ENCODE data around the gene RELN. TPM values are rescaled to one million over a fixed set of nuclear protein-coding genes. Genes with fewer than 3 reads are reported as not detected.
A peak's percentile ranks its signal among the peaks of the same experiment; 100 is the strongest.

Gene RELN
- total and polyA plus RNA-seq, 2 of the 13 experiments (the other 11 are each of a cell fraction or from before 2014, with no cell fraction given) = 315 to 332 TPM

DNA sequence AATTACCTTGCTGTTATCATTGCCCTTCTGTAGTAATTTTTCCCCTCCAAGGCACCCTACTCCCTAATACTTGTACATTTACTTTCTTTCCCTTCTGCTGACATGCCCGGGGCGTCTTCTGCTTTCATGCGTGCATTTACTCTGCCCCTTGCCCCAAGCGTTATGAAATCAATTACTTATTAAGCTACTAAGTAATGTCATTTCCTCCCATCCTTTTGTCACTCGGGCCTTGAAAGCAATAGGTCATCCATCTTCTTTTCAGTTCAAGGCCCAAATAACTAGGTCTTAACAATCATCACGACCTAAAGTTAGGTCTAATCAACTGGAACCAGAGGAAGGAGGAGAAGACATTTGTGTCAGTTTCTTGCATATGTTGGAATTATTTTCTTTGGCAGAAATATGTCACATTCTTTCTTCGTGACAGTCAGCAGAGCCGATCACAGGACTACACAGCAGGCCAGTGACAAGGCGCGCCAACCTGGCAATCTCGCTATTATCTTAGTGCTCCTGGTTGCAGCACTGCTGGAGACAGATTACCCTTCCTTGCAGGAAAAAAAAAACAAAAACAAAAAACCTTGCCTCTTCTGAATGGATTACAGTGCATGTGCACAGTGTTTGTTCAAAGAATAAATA is 179.2 kb downstream of the RELN start (continued):
- TF ChIP-seq GMEB2 (CRISPR knock-in tag; IDR thresholded peaks at IDR 0.05; ENCODE audit: low read depth) (no peak), EP300 (IDR thresholded peaks at IDR 0.05; ENCODE audit: low read depth in 2 of 2, low read length in 2 of 2) (peak in 1 of 2 experiments; percentile 73; a peak in 2 of 4 replicates), EP300 (CRISPR knock-in tag; IDR thresholded peaks at IDR 0.05; ENCODE audit: borderline replicate concordance) (no peak; the same call in 1 of the 2 replicates), ZNF329 (CRISPR knock-in tag; IDR thresholded peaks at IDR 0.05; ENCODE audit: low read depth) (no peak), GABPB1 (CRISPR knock-in tag; IDR thresholded peaks at IDR 0.05) (peak; percentile 25; the same call in 1 of the 2 replicates), POGZ (CRISPR knock-in tag; IDR thresholded peaks at IDR 0.05) (peak; percentile 66), TBX2 (CRISPR knock-in tag; IDR thresholded peaks at IDR 0.05; ENCODE audit: borderline replicate concordance) (peak; percentile 54; the same call in 1 of the 2 replicates), ZNF710 (CRISPR knock-in tag; IDR thresholded peaks at IDR 0.05; ENCODE audit: borderline replicate concordance) (peak; percentile 46; the same call in 1 of the 2 replicates), HMGXB3 (CRISPR knock-in tag; IDR thresholded peaks at IDR 0.05; ENCODE audit: borderline replicate concordance) (peak; percentile 25; the same call in 1 of the 2 replicates), ISL2 (CRISPR knock-in tag; IDR thresholded peaks at IDR 0.05) (peak; percentile 45; the same call in 1 of the 2 replicates), CREM (IDR thresholded peaks at IDR 0.05) (peak; percentile 57; the same call in 1 of the 2 replicates), CREM (CRISPR knock-in tag; IDR thresholded peaks at IDR 0.05) (no peak), NONO (IDR thresholded peaks at IDR 0.05) (no peak), NONO (CRISPR knock-in tag; conservative IDR thresholded peaks at IDR 0.05) (0 out of 2 replicates have a peak, but pooled peaks have one; percentile 22)
- TF ChIP-seq, protein P1, sequence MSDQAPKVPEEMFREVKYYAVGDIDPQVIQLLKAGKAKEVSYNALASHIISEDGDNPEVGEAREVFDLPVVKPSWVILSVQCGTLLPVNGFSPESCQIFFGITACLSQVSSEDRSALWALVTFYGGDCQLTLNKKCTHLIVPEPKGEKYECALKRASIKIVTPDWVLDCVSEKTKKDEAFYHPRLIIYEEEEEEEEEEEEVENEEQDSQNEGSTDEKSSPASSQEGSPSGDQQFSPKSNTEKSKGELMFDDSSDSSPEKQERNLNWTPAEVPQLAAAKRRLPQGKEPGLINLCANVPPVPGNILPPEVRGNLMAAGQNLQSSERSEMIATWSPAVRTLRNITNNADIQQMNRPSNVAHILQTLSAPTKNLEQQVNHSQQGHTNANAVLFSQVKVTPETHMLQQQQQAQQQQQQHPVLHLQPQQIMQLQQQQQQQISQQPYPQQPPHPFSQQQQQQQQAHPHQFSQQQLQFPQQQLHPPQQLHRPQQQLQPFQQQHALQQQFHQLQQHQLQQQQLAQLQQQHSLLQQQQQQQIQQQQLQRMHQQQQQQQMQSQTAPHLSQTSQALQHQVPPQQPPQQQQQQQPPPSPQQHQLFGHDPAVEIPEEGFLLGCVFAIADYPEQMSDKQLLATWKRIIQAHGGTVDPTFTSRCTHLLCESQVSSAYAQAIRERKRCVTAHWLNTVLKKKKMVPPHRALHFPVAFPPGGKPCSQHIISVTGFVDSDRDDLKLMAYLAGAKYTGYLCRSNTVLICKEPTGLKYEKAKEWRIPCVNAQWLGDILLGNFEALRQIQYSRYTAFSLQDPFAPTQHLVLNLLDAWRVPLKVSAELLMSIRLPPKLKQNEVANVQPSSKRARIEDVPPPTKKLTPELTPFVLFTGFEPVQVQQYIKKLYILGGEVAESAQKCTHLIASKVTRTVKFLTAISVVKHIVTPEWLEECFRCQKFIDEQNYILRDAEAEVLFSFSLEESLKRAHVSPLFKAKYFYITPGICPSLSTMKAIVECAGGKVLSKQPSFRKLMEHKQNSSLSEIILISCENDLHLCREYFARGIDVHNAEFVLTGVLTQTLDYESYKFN (CRISPR knock-in tag; conservative IDR thresholded peaks at IDR 0.05) = peak; percentile 83
- TF ChIP-seq, protein P2, sequence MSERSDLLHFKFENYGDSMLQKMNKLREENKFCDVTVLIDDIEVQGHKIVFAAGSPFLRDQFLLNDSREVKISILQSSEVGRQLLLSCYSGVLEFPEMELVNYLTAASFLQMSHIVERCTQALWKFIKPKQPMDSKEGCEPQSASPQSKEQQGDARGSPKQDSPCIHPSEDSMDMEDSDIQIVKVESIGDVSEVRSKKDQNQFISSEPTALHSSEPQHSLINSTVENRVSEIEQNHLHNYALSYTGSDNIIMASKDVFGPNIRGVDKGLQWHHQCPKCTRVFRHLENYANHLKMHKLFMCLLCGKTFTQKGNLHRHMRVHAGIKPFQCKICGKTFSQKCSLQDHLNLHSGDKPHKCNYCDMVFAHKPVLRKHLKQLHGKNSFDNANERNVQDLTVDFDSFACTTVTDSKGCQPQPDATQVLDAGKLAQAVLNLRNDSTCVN (CRISPR knock-in tag; IDR thresholded peaks at IDR 0.05; ENCODE audit: borderline replicate concordance) = no peak
